ENCODE results near the gene ABCC9. TPM values are rescaled to one million over a fixed set of nuclear protein-coding genes. Genes with fewer than 3 reads are reported as not detected.

The ABCC9 gene
- total RNA-seq (10 to 100 TPM; 10.5 to 35.0 (median 26.0) TPM), polyA plus RNA-seq (1 to 10 TPM; 2.1 to 4.4 (median 3.2) TPM)
- long read RNA-seq, donor 1: 0 reads
- long read RNA-seq, donor 2: 0 reads
- long read RNA-seq, donor 3: 0 reads
- long read RNA-seq, donor 4, partial matches to known transcripts: 1 of 1 reads
- long read RNA-seq, donor 4, other reads (novel, unspliced or antisense): 0 of 1 reads
- long read RNA-seq, donor 5, partial matches to known transcripts: 2 of 4 reads
- long read RNA-seq, donor 5, other reads (novel, unspliced or antisense): 2 of 4 reads
- long read RNA-seq, donor 6: 0 reads
- long read RNA-seq, donor 7: 0 reads
- long read RNA-seq, donor 8: 0 reads
- long read RNA-seq, donor 9: 0 reads
- long read RNA-seq, donor 10: 0 reads

- H3K4me3 ChIP-seq: peak within 1 kb of the TSS in 3 of 4 donors; percentile 38 to 57 (median 39)
- no peaks in the 10 kb centered on the region for H3K9me3 ChIP-seq (replicated peaks in 1 of 3)
- H3K27me3 ChIP-seq: peaks cover 12% of the 10 kb centered on the region
- peaks cover 0 to 3% of the 10 kb centered on the region in 2 donors for H3K4me1 ChIP-seq (replicated peaks in 1 of 2)
- intact Hi-C loops (cut with DNase I): no loop called here
- 4 to 7% (median 6%) methylated on average over 40 to 42 of the region's 42 CpGs for WGBS, 4 donors
- TF ChIP-seq POLR2A (IDR thresholded peaks at IDR 0.05) (no peak), CTCF (IDR thresholded peaks at IDR 0.05) (no peak)
- DNase-seq: peak in 5 of 7 donors; percentile 45 to 61 (median 52)
- H3K27ac ChIP-seq: peak within 1 kb of the TSS in 4 of 5 donors; percentile 41 to 85 (median 74)
- H3K36me3 ChIP-seq (replicated peaks in 1 of 2): no peaks in the 10 kb centered on the region
These were observed at the start of gene ABCC9 for GRCh38 chr12:21940549-21941505. Gene ABCC9, minus strand, starts transcription at chr12:21941426. Its CDS starts 4,752 bp downstream, at chr12:21936674.

- Histone ChIP-seq H3K27me3 (no peaks in the 10 kb centered on the region), H3K4me3 (no peak overlapping the region), H3K4me1 (replicated peaks in 1 of 2) (no peaks in the 10 kb centered on the region), H3K9me3 (replicated peaks in 1 of 3) (no peaks in the 10 kb centered on the region), H3K27ac (no peak overlapping the region), H3K36me3 (replicated peaks in 1 of 2) (no peaks in the 10 kb centered on the region)
- intact Hi-C loops (cut with DNase I): loop anchor here (5.0 to 10.0 kb wide), 2 partner anchors 293 to 295 kb away; no protein-coding TSS in a partner anchor
- DNase-seq: peak in 2 of 7 donors; percentile 12 to 24
- WGBS, 4 donors: 38 to 48% (median 44%) methylated on average over 5 of the region's 5 CpGs
- TF ChIP-seq POLR2A (IDR thresholded peaks at IDR 0.05): no peak
- TF ChIP-seq CTCF (IDR thresholded peaks at IDR 0.05): peak; percentile 47 to 75 (median 62)
These were observed 48.7 kb upstream of the ABCC9 start for GRCh38 chr12:21989819-21990412.

GRCh38 chr12:21988619-21989018 lies 47.4 kb upstream of the ABCC9 start:
- H3K4me3 ChIP-seq: no peak overlapping the region
- whole genome bisulfite sequencing, 4 donors: 90 to 94% (median 91%) methylated on average over 1 of the region's 1 CpG
- H3K9me3 ChIP-seq (replicated peaks in 1 of 3): no peaks in the 10 kb centered on the region
- no peaks in the 10 kb centered on the region for H3K27me3 ChIP-seq
- H3K4me1 ChIP-seq (replicated peaks in 1 of 2): no peaks in the 10 kb centered on the region
- no peak overlapping the region for H3K27ac ChIP-seq
- H3K36me3 ChIP-seq (replicated peaks in 1 of 2): no peaks in the 10 kb centered on the region
- no peak for DNase-seq
- intact Hi-C loops (cut with DNase I): loop anchor here in 1 of 2 donors (5.0 kb wide), 1 partner anchor 291 kb away; no protein-coding TSS in a partner anchor
- TF ChIP-seq CTCF (IDR thresholded peaks at IDR 0.05) (no peak), POLR2A (IDR thresholded peaks at IDR 0.05) (no peak)
